Fibroblast of lung (primary cell): Measurements from ENCODE around the gene WHAMM.

ENCODE experiments used
- EZH2 ChIP-seq: IDR thresholded peaks from 2 replicates; pipeline ENCODE4 v1.5.1; 2012; ENCODE audit warnings: low read length, control low read depth, mild to moderate bottlenecking; ENCODE audit errors: missing control alignments
- TF ChIP-seq, protein P1 (sequence below), 2 donors: IDR thresholded peaks in 1 of 2; conservative IDR thresholded peaks in 1 of 2; 1 replicate in 1 of 2; 2 replicates in 1 of 2; pipeline ENCODE4 v1.5.1; 2011 to 2012; ENCODE audit warnings: low read length in 2 of 2, control low read depth in 1 of 2, inconsistent platforms in 1 of 2, low read depth in 1 of 2, mild to moderate bottlenecking in 1 of 2

DNA sequence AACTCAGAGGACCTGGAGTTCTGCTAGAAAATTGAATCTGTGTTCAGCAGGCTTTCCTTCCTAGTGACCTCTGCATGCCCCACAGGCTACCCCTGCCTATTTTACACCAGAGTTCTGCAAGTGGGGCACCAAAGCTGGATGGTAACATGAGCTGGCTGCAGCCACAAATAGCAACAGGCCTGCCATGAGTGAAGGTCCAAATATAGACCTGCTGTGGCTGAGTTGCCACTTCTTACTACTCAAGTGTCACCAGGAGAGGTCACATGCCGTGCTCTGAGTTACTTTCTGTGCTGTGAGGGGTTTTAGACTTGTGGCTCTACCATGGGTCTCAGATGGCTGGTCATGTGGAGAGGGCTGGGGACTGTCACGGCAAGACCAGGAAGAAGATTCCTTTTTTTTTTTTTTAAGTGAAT, 3.4 kb upstream of the WHAMM start, which contains the start of gene FSD2:
- TF ChIP-seq, protein P1, sequence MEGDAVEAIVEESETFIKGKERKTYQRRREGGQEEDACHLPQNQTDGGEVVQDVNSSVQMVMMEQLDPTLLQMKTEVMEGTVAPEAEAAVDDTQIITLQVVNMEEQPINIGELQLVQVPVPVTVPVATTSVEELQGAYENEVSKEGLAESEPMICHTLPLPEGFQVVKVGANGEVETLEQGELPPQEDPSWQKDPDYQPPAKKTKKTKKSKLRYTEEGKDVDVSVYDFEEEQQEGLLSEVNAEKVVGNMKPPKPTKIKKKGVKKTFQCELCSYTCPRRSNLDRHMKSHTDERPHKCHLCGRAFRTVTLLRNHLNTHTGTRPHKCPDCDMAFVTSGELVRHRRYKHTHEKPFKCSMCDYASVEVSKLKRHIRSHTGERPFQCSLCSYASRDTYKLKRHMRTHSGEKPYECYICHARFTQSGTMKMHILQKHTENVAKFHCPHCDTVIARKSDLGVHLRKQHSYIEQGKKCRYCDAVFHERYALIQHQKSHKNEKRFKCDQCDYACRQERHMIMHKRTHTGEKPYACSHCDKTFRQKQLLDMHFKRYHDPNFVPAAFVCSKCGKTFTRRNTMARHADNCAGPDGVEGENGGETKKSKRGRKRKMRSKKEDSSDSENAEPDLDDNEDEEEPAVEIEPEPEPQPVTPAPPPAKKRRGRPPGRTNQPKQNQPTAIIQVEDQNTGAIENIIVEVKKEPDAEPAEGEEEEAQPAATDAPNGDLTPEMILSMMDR (conservative IDR thresholded peaks at IDR 0.05 in 1 of 2, IDR thresholded peaks at IDR 0.05 in 1 of 2; ENCODE audit: low read depth in 1 of 2, low read length in 2 of 2), result no peak
- no peak for TF ChIP-seq EZH2
